Gastrocnemius medialis (tissue), 4 donors: Measurements from ENCODE around the gene CAPN2.

Experiments used
- CTCF ChIP-seq, 5 experiments: fragments of 450-650 bp in 3 of 5; fragments of 200-600 bp in 2 of 5; sonication (generic) in 2 of 5; IDR thresholded peaks in 4 of 5; conservative IDR thresholded peaks in 1 of 5; 1 replicate in 4 of 5; 2 replicates in 1 of 5; pipeline ENCODE4 v1.5.1; 2016 to 2019; ENCODE audit warnings: antibody characterized with exemption in 5 of 5, mild to moderate bottlenecking in 3 of 5, moderate library complexity in 3 of 5
- POLR2A ChIP-seq, 2 donors: fragments of 450-650 bp; IDR thresholded peaks; one replicate each; pipeline ENCODE4 v1.6.1; 2017; ENCODE audit warnings: antibody characterized with exemption in 2 of 2, mild to moderate bottlenecking in 2 of 2, moderate library complexity in 2 of 2

- TF ChIP-seq CTCF (IDR thresholded peaks at IDR 0.05 in 4 of 5, conservative IDR thresholded peaks at IDR 0.05 in 1 of 5) (no peak), POLR2A (IDR thresholded peaks at IDR 0.05) (no peak)
Observed at GRCh38 chr1:223802032-223802431, 89.7 kb downstream of the CAPN2 start.
